Activated CD8-positive, alpha-beta T cell treated with anti-CD3 and anti-CD28 coated beads, Interleukin-2, amount 10 ng/mL, durations not matched to agents 7 days and 5 days (primary cell): Measurements from ENCODE around the gene CHD2. TPM values are rescaled to one million over a fixed set of nuclear protein-coding genes. Genes with fewer than 3 reads are reported as not detected.
"Not testable (repeated sequence)": the region's sequence is repeated elsewhere in the genome, so short reads cannot be mapped to it uniquely, and the experiment has no call there.

Source experiments
- ATAC-seq: fragments of 150-1000 bp; cut with Tn5 transposase; one replicate; pipeline ENCODE4 v1.10.0; 2021; ENCODE audit warnings: moderate library complexity
- CTCF ChIA-PET: fragments of 350-600 bp; sonication (Branson Sonifier 250); formaldehyde crosslinking; loops from one replicate; lab custom pipeline; 2021; ENCODE audit warnings: antibody characterized with exemption; lab: Charles Lee
- POLR2A ChIA-PET: fragments of 350-600 bp; sonication (Branson Sonifier 250); formaldehyde crosslinking; loops from one replicate; lab custom pipeline; 2021; ENCODE audit warnings: antibody characterized with exemption; lab: Charles Lee
- DNase-seq: peaks from one replicate; pipeline ENCODE4 v3.0.0-alpha.2; 2020
- H3K27ac Mint-ChIP-seq: one replicate; pipeline ENCODE4 v1.8.0; 2021; ENCODE audit warnings: mild to moderate bottlenecking, mixed read lengths
- H3K27me3 Mint-ChIP-seq: one replicate; pipeline ENCODE4 v1.8.0; 2021; ENCODE audit warnings: low read depth, mixed read lengths
- H3K36me3 Mint-ChIP-seq: one replicate; pipeline ENCODE4 v1.8.0; 2021; ENCODE audit warnings: low read depth, mixed read lengths
- H3K4me1 Mint-ChIP-seq: one replicate; pipeline ENCODE4 v1.8.0; 2021; ENCODE audit warnings: low read depth, mixed read lengths
- H3K4me3 Mint-ChIP-seq: one replicate; pipeline ENCODE4 v1.8.0; 2021; ENCODE audit warnings: mild to moderate bottlenecking, mixed read lengths
- H3K9me3 Mint-ChIP-seq: one replicate; pipeline ENCODE4 v1.8.0; 2022; ENCODE audit warnings: mixed read lengths; ENCODE audit not compliant: insufficient read depth
- total RNA-seq, 2 experiments: library from RNA; stranded (reverse); gene quantifications; one replicate each; pipeline ENCODE4 v1.2.3, GENCODE V29; 2021

CHD2 gene
- 100 to 1,000 TPM; 137 to 144 TPM for total RNA-seq

GRCh38 chr15:92899948-92900730 is at the start of gene CHD2:
CHD2 (plus strand) TSS chr15:92900324; CDS start chr15:92901238, 914 bp downstream.
- peak; percentile 76 for ATAC-seq
- Mint-ChIP-seq H3K4me1 (peaks cover 52% of the 10 kb centered on the region), H3K36me3 (peaks cover 85% of the 10 kb centered on the region), H3K27me3 (no peaks in the 10 kb centered on the region), H3K4me3 (peak within 1 kb of the TSS; percentile 83), H3K27ac (peak within 1 kb of the TSS; percentile 99), H3K9me3 (peaks cover 12% of the 10 kb centered on the region)
- CTCF ChIA-PET = interaction anchor here (0.7 to 5.5 kb wide), 15 partner anchors 8 to 434 kb away, joined by 3 to 80 read pairs (median 8); no protein-coding TSS in a partner anchor
- DNase-seq = peak; percentile 87
- POLR2A ChIA-PET = interaction anchor here (0.6 to 11.6 kb wide), 19 partner anchors 8 to 116 kb away, joined by 3 to 594 read pairs (median 5); no protein-coding TSS in a partner anchor

- Mint-ChIP-seq H3K4me3 (no peak overlapping the region), H3K9me3 (no peaks in the 10 kb centered on the region), H3K36me3 (peaks cover 6% of the 10 kb centered on the region), H3K4me1 (peaks cover 25% of the 10 kb centered on the region), H3K27me3 (no peaks in the 10 kb centered on the region), H3K27ac (no peak overlapping the region)
- ATAC-seq (no peak), DNase-seq (no peak)
- POLR2A ChIA-PET = interaction anchor here (1.4 to 3.3 kb wide), 2 partner anchors 13 to 29 kb away, joined by 4 to 19 read pairs; no protein-coding TSS in a partner anchor
- CTCF ChIA-PET = interaction anchor here (1.0 to 1.3 kb wide), 3 partner anchors 27 to 57 kb away, joined by 3 to 5 read pairs (median 4); no protein-coding TSS in a partner anchor
Measured at GRCh38 chr15:92853222-92853621, 46.9 kb upstream of the CHD2 start.

DNA sequence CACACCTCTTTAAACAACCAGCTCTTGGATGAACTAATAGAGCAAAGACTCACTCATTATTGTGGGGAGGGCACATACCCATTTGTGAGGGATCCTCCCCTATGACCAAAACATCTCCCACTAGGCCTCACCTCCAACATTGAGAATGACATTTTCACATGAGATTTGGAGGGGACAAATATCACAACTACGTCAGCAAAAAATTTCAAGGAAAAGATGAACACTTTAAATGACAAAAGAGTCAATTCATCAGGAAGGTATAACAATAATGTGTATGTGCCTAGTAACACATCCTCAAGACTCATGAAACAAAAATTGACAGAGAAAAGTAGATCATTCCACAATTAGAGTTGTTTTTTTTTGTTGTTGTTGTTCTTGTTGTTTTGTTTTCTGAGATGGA is 38.4 kb upstream of the CHD2 start:
- Mint-ChIP-seq H3K4me1 (no peaks in the 10 kb centered on the region), H3K4me3 (no peak overlapping the region), H3K27ac (no peak overlapping the region), H3K27me3 (no peaks in the 10 kb centered on the region), H3K9me3 (peaks cover 6% of the 10 kb centered on the region), H3K36me3 (peaks cover 5% of the 10 kb centered on the region)
- no peak for DNase-seq
- POLR2A ChIA-PET = interaction anchor here (1.5 kb wide), 1 partner anchor 30 kb away, joined by 4 read pairs; no protein-coding TSS in a partner anchor
- ATAC-seq = no peak
- CTCF ChIA-PET = no interaction called here

DNA sequence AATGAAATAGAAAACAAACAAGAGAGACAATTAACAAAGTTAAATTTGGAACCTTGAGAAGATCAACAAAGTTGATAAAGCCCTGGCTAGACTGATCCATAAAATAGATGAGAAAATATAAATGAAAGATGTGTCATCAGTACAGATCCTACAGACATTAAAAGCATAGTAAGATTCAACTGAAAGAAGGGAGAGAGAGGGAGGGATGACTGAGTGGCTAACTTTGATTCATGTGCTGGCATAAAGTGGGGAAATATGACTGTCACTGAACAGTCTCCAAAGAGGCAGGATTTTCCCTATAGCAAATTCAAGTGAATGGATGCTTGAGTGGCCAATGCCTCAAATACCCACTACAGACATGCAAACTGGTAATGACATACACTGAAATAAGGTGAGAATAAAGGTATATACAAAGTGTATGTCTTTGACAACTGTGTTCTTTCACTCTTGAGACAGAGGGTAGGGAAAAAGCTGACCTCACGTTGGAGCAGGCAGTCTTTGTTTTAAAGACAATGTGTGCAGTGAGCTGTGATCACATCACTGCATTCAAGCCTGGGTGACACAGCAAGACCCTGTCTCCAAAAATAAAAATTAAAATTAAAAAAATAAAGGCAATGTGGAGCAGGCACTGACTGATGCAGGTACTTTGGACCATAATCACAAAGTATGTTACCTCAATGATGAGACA is 35.9 kb upstream of the CHD2 start:
- Mint-ChIP-seq H3K27ac (no peak overlapping the region), H3K4me1 (no peaks in the 10 kb centered on the region), H3K27me3 (no peaks in the 10 kb centered on the region), H3K9me3 (peaks cover 6% of the 10 kb centered on the region), H3K36me3 (peaks cover 5% of the 10 kb centered on the region), H3K4me3 (no peak overlapping the region)
- POLR2A ChIA-PET = interaction anchor here (1.6 kb wide), 1 partner anchor 14 kb away, joined by 3 read pairs; no protein-coding TSS in a partner anchor
- DNase-seq = no peak
- CTCF ChIA-PET = interaction anchor here (1.7 kb wide), 1 partner anchor 16 kb away, joined by 3 read pairs; no protein-coding TSS in a partner anchor
- ATAC-seq = no peak

- ATAC-seq (no peak), DNase-seq (no peak)
- Mint-ChIP-seq H3K27me3 (no peaks in the 10 kb centered on the region), H3K4me1 (no peaks in the 10 kb centered on the region), H3K4me3 (no peak overlapping the region), H3K27ac (no peak overlapping the region), H3K9me3 (no peaks in the 10 kb centered on the region), H3K36me3 (no peaks in the 10 kb centered on the region)
- ChIA-PET POLR2A (interaction anchor here (0.8 to 1.9 kb wide), 3 partner anchors 11 to 37 kb away, joined by 3 to 6 read pairs (median 3); no protein-coding TSS in a partner anchor), CTCF (interaction anchor here (0.8 to 1.5 kb wide), 3 partner anchors 9 to 13 kb away, joined by 3 to 4 read pairs (median 3); no protein-coding TSS in a partner anchor)
Measured at GRCh38 chr15:92869263-92869940, 30.7 kb upstream of the CHD2 start.

GRCh38 chr15:92870010-92870591 is 30.0 kb upstream of the CHD2 start:
- DNase-seq (no peak), ATAC-seq (no peak)
- Mint-ChIP-seq H3K9me3 (no peaks in the 10 kb centered on the region), H3K4me1 (no peaks in the 10 kb centered on the region), H3K27ac (no peak overlapping the region), H3K36me3 (no peaks in the 10 kb centered on the region), H3K27me3 (no peaks in the 10 kb centered on the region), H3K4me3 (no peak overlapping the region)
- ChIA-PET CTCF (interaction anchor here (0.8 to 1.0 kb wide), 2 partner anchors 12 to 14 kb away, joined by 3 to 4 read pairs; no protein-coding TSS in a partner anchor), POLR2A (interaction anchor here (0.8 kb wide), 1 partner anchor 10 kb away, joined by 3 read pairs; no protein-coding TSS in a partner anchor)

- H3K36me3 Mint-ChIP-seq, POLR2A ChIA-PET, CTCF ChIA-PET, H3K4me3 Mint-ChIP-seq, H3K27me3 Mint-ChIP-seq, DNase-seq, H3K9me3 Mint-ChIP-seq, ATAC-seq, H3K27ac Mint-ChIP-seq: not testable (repeated sequence)
- peaks cover 12% of the 10 kb centered on the region for H3K4me1 Mint-ChIP-seq
Measured at GRCh38 chr15:92872967-92873366, 27.2 kb upstream of the CHD2 start.

GRCh38 chr15:92877000-92877399 is 23.1 kb upstream of the CHD2 start:
- ATAC-seq (no peak), DNase-seq (no peak)
- Mint-ChIP-seq H3K36me3 (peaks cover 2% of the 10 kb centered on the region), H3K4me1 (peaks cover 49% of the 10 kb centered on the region), H3K27me3 (no peaks in the 10 kb centered on the region), H3K27ac (no peak overlapping the region), H3K9me3 (no peaks in the 10 kb centered on the region), H3K4me3 (no peak overlapping the region)
- ChIA-PET CTCF (no interaction called here), POLR2A (no interaction called here)

DNA sequence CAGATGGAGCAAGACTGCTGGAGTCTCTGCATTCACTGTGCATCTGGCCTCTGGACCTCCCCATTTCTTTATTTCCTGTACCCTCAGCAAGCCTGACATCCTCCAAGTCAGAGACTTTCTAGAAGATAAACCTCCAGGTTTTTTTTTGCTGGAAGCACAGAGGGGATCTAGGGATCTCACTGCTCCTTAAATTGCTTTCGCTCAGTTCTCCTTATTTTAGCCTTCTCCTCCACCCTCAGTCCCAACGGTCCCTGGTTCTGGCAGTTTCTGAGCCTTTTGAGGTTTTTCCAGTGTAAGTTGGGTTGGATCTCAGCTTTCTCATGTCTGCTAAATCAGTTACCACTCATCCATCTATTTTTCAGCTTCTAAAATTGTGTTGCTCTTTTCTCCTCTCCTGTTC is 22.7 kb upstream of the CHD2 start:
- Mint-ChIP-seq H3K27me3 (no peaks in the 10 kb centered on the region), H3K36me3 (peaks cover 6% of the 10 kb centered on the region), H3K27ac (no peak overlapping the region), H3K4me1 (peaks cover 51% of the 10 kb centered on the region), H3K9me3 (no peaks in the 10 kb centered on the region), H3K4me3 (no peak overlapping the region)
- DNase-seq = no peak
- ATAC-seq = no peak
- ChIA-PET CTCF (interaction anchor here (0.7 to 8.9 kb wide), 2 partner anchors 38 to 64 kb away, joined by 3 to 81 read pairs; no protein-coding TSS in a partner anchor), POLR2A (interaction anchor here (0.7 to 8.9 kb wide), 2 partner anchors 30 to 46 kb away, joined by 3 to 228 read pairs; no protein-coding TSS in a partner anchor)

DNA sequence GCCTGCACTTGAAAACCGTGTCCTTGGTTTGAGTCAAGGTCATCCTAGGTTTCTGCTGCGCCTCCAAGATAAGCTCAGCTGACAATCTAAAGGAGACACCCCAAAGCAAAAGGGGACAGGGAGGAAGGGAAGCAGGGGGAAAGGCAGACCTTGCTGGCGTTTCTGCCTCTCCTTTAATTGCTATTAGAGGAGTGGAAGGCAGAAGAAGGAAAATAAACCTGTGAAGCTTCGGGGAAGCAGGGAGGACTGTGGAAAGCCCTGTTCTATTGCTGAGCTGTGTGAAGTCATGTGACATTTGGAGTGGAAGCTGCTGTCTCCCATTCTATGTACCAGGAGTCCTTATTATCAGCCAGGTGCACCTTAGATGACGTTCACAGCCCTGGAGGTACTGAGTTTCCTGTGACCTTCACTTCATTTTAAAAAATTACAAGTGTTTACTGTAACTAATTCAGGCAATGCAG is 21.5 kb upstream of the CHD2 start:
- no peaks in the 10 kb centered on the region for H3K9me3 Mint-ChIP-seq
- POLR2A ChIA-PET = interaction anchor here (1.0 to 8.9 kb wide), 6 partner anchors 22 to 68 kb away, joined by 3 to 401 read pairs (median 112); partner anchors contain the start of gene CHD2

More for the DNA sequence above, 21.5 kb upstream of the CHD2 start:
- H3K4me3 Mint-ChIP-seq = no peak overlapping the region
- no peak overlapping the region for H3K27ac Mint-ChIP-seq
- DNase-seq (no peak), ATAC-seq (no peak)
- no peaks in the 10 kb centered on the region for H3K27me3 Mint-ChIP-seq
- peaks cover 9% of the 10 kb centered on the region for H3K36me3 Mint-ChIP-seq
- peaks cover 51% of the 10 kb centered on the region for H3K4me1 Mint-ChIP-seq
- CTCF ChIA-PET = interaction anchor here (0.6 to 8.9 kb wide), 8 partner anchors 10 to 69 kb away, joined by 3 to 81 read pairs (median 5); partner anchors contain the start of gene CHD2
